Adipocyte (in vitro differentiated cells): ENCODE data around the gene ARFGAP3.

Experiments
- DNase-seq: peaks from one replicate; pipeline ENCODE4 v3.0.0-alpha.2; 2015; ENCODE audit warnings: low read depth
- H3K27me3 ChIP-seq: replicated peaks from 2 replicates; pipeline ENCODE4 v1.7.0; 2013; ENCODE audit warnings: mild to moderate bottlenecking, low read length, moderate library complexity; ENCODE audit not compliant: control insufficient read depth, insufficient read depth
- H3K36me3 ChIP-seq: 2 replicates; pipeline ENCODE4 v1.7.0; 2013; ENCODE audit warnings: low read length, mild to moderate bottlenecking, moderate library complexity; ENCODE audit not compliant: control insufficient read depth, insufficient read depth, severe bottlenecking
- H3K4me1 ChIP-seq: 2 replicates; pipeline ENCODE4 v1.7.0; 2013; ENCODE audit warnings: mild to moderate bottlenecking, low read length, moderate library complexity; ENCODE audit not compliant: control insufficient read depth, insufficient read depth
- H3K4me3 ChIP-seq: 2 replicates; pipeline ENCODE4 v1.7.0; 2013; ENCODE audit warnings: mild to moderate bottlenecking, low read length, moderate library complexity
- H3K9ac ChIP-seq: 2 replicates; pipeline ENCODE4 v1.7.0; 2013; ENCODE audit warnings: mild to moderate bottlenecking, low read length, moderate library complexity
- H3K9me3 ChIP-seq: 2 replicates; pipeline ENCODE4 v1.7.0; 2013; ENCODE audit warnings: mild to moderate bottlenecking, low read length, moderate library complexity; ENCODE audit not compliant: control insufficient read depth

ARFGAP3 gene

GRCh38 chr22:42814215-42814614 lies 42.9 kb downstream of the ARFGAP3 start:
- Histone ChIP-seq H3K4me1 (peaks cover 19% of the 10 kb centered on the region), H3K36me3 (peaks cover 67% of the 10 kb centered on the region), H3K27me3 (no peaks in the 10 kb centered on the region), H3K9ac (no peak overlapping the region), H3K4me3 (no peak overlapping the region), H3K9me3 (no peaks in the 10 kb centered on the region)
- no peak for DNase-seq

- H3K36me3 ChIP-seq = peaks cover 72% of the 10 kb centered on the region
These were observed 43.6 kb downstream of the ARFGAP3 start for GRCh38 chr22:42813501-42813900.

GRCh38 chr22:42811459-42811858 lies 45.6 kb downstream of the ARFGAP3 start:
- Histone ChIP-seq H3K36me3 (peaks cover 82% of the 10 kb centered on the region), H3K4me3 (no peak overlapping the region), H3K9me3 (no peaks in the 10 kb centered on the region), H3K4me1 (peaks cover 23% of the 10 kb centered on the region), H3K27me3 (no peaks in the 10 kb centered on the region), H3K9ac (no peak overlapping the region)
- DNase-seq = no peak

More at GRCh38 chr22:42813501-42813900, 43.6 kb downstream of the ARFGAP3 start:
- no peaks in the 10 kb centered on the region for H3K9me3 ChIP-seq
- DNase-seq = peak; percentile 37
- peaks cover 19% of the 10 kb centered on the region for H3K4me1 ChIP-seq
- no peak overlapping the region for H3K9ac ChIP-seq
- no peaks in the 10 kb centered on the region for H3K27me3 ChIP-seq
- H3K4me3 ChIP-seq = no peak overlapping the region

- peaks cover 84% of the 10 kb centered on the region for H3K36me3 ChIP-seq
- H3K4me3 ChIP-seq = no peak overlapping the region
- H3K9ac ChIP-seq = peak overlapping the region; percentile 5
- H3K4me1 ChIP-seq = peaks cover 28% of the 10 kb centered on the region
- no peaks in the 10 kb centered on the region for H3K9me3 ChIP-seq
- H3K27me3 ChIP-seq = no peaks in the 10 kb centered on the region
- no peak for DNase-seq
These were observed 48.6 kb downstream of the ARFGAP3 start for GRCh38 chr22:42808521-42808920.

GRCh38 chr22:42807185-42807584 lies 49.9 kb downstream of the ARFGAP3 start:
- H3K4me1 ChIP-seq = peaks cover 25% of the 10 kb centered on the region
- H3K36me3 ChIP-seq = peaks cover 79% of the 10 kb centered on the region
- no peaks in the 10 kb centered on the region for H3K27me3 ChIP-seq
- no peak for DNase-seq
- no peaks in the 10 kb centered on the region for H3K9me3 ChIP-seq
- peak overlapping the region; percentile 8 for H3K9ac ChIP-seq
- no peak overlapping the region for H3K4me3 ChIP-seq

- DNase-seq = no peak
- Histone ChIP-seq H3K9me3 (no peaks in the 10 kb centered on the region), H3K27me3 (no peaks in the 10 kb centered on the region), H3K9ac (no peak overlapping the region), H3K4me3 (no peak overlapping the region), H3K4me1 (peaks cover 25% of the 10 kb centered on the region), H3K36me3 (peaks cover 82% of the 10 kb centered on the region)
These were observed 50.9 kb downstream of the ARFGAP3 start for GRCh38 chr22:42805998-42806830.

GRCh38 chr22:42805016-42805997 lies 51.8 kb downstream of the ARFGAP3 start:
- DNase-seq = no peak
- Histone ChIP-seq H3K36me3 (peaks cover 82% of the 10 kb centered on the region), H3K27me3 (no peaks in the 10 kb centered on the region), H3K9ac (no peak overlapping the region), H3K4me1 (peaks cover 25% of the 10 kb centered on the region), H3K4me3 (no peak overlapping the region), H3K9me3 (no peaks in the 10 kb centered on the region)

GRCh38 chr22:42803389-42803788 lies 53.7 kb downstream of the ARFGAP3 start:
- H3K4me1 ChIP-seq = peaks cover 22% of the 10 kb centered on the region
- H3K27me3 ChIP-seq = no peaks in the 10 kb centered on the region
- no peak overlapping the region for H3K4me3 ChIP-seq
- H3K36me3 ChIP-seq = peaks cover 84% of the 10 kb centered on the region
- H3K9me3 ChIP-seq = no peaks in the 10 kb centered on the region
- no peak overlapping the region for H3K9ac ChIP-seq
- no peak for DNase-seq

GRCh38 chr22:42801252-42802080 lies 55.6 kb downstream of the ARFGAP3 start:
- no peak for DNase-seq
- peaks cover 76% of the 10 kb centered on the region for H3K36me3 ChIP-seq

GRCh38 chr22:42800451-42801251 lies 56.4 kb downstream of the ARFGAP3 start:
- no peak overlapping the region for H3K9ac ChIP-seq
- no peaks in the 10 kb centered on the region for H3K27me3 ChIP-seq
- DNase-seq = no peak
- H3K4me3 ChIP-seq = no peak overlapping the region
- H3K9me3 ChIP-seq = no peaks in the 10 kb centered on the region
- peaks cover 18% of the 10 kb centered on the region for H3K4me1 ChIP-seq
- peaks cover 68% of the 10 kb centered on the region for H3K36me3 ChIP-seq

More at GRCh38 chr22:42801252-42802080, 55.6 kb downstream of the ARFGAP3 start:
- Histone ChIP-seq H3K27me3 (no peaks in the 10 kb centered on the region), H3K9me3 (no peaks in the 10 kb centered on the region), H3K4me1 (peaks cover 22% of the 10 kb centered on the region), H3K4me3 (no peak overlapping the region), H3K9ac (no peak overlapping the region)
